HG03442 (cell line): ENCODE measurements around the gene ASB13.
"Not testable (repeated sequence)": the region's sequence is repeated elsewhere in the genome, so short reads cannot be mapped to it uniquely, and the experiment has no call there.

ENCODE experiments used
- ATAC-seq: cut with Tn5 transposase; IDR thresholded peaks from one replicate; pipeline ENCODE4 v1.9.1; 2021; ENCODE audit warnings: mild to moderate bottlenecking, moderate library complexity; ENCODE audit not compliant: unreplicated experiment

ASB13 gene

DNA sequence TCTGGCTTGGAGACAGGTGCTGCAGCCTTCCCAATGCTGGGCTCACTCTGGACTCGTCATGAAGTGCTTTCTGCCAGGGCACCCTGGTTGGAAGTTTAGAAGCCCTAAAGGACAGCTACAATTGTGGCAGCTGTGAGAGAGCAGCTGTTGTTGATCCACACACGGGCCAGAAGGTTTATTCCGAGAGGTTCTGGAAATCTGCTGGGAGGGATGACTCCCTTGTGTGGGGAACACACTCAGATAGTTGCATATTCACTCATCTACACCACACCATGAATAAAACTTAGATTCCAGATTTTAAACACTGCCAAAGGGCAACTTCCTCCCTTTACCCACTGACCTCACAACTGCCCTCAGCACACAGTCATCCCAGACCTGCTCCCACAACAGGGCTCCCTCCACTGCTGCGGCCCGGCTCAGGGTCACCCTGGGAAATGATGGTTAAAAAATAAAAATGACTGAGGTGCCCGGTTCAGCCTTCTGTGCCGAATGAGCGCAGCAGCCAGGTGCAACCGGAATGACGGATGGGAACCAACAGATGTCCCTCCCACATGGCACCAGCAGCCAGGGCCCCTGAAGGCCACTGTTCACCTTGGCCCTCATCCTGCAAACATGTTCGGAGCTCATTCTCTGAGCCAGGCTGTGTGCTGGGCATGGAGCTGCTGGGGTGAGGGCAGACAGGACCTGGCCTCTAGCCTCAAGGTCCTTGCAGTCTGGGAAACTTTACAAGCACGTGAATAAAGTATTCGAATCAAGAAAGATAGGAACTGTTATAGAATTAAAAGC is 40.2 kb downstream of the ASB13 start:
- ATAC-seq, result no peak

DNA sequence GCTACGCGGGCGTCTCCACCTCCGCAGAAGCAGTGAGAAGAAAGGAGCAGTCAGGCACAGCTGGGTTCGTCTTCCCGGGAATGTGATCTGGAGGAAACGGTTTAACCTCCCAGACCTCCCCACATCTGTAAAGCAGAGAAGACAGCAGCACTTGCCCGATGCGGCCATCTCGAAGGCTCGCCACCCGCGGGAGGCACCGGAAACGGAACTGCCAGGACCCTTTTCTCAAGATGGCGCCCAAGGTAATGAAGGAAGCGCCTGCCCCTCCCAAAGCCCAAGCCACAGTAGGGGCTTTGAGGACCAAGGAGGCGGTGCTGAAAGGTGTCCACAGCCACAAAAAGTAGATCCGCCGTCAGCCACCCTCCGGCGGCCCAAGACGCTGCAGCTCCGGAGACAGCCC is 41.7 kb downstream of the ASB13 start:
- no peak for ATAC-seq

DNA sequence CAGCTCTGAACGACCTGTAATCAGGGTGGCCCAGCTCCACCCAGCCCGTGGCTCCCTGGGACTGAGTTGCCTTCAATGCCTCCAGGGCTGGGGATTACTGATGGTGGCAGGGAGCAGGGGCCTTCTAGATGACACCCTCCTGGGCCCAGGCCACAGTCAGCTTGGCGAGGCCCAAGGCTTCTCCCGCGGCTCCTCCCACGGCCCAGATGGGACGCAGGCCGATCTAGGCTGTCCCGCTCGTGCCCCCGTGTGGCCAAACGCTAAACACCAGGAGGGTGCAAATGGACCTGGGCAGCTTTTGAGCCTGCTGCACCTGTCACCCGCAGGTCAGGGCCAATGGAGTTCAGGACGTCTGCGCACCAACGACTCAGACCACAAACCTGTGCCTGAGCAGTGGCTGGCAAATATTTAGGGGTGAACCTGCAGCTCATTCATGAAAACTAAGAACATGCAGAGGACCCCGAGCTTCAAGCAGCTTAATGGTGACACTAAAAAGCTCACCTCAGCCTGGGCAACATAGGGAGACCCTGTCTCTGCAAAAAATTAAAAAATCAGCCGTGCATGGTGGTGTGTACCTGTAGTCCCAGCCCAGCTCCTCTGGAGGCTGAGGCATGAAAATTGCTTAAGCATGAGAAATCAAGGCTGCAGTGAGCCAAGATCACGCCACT is 43.2 kb downstream of the ASB13 start:
- ATAC-seq, result peak; percentile 95

DNA sequence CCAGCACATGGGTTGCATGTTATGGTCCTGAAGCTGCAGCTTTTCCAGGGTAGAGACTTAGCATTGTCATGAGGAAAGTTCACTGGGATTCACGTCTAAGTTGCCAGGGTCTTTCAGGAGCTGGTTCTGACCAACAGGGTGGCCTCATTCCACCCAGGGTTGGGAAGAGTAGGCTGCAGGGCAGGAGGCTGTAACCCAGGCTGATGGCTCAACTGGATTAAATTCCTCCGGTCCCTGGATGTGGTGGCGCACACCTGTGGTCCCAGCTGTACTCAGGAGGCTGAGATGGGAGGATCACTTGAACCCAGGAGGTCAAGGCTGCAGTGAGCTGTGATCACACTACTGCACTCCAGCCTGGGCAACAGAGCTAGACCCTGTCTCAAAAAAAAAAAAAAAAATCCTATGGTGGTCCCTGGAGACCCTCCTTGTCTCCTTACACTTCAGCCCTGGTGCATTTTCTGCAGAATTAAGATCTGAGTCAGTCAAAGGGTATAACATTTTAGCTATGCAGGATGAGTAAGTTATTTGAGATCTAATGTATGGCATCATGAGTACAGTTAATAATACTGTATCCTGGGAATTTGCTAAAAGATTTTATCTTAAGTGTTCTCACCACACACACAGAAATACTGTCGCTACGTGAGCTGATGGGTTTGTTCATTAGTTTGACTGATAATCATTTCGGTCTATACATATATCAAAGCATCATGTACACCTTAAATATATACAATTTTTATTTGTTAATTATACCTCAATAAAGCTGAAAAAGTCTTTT is 44.0 kb downstream of the ASB13 start:
- ATAC-seq, result no peak

DNA sequence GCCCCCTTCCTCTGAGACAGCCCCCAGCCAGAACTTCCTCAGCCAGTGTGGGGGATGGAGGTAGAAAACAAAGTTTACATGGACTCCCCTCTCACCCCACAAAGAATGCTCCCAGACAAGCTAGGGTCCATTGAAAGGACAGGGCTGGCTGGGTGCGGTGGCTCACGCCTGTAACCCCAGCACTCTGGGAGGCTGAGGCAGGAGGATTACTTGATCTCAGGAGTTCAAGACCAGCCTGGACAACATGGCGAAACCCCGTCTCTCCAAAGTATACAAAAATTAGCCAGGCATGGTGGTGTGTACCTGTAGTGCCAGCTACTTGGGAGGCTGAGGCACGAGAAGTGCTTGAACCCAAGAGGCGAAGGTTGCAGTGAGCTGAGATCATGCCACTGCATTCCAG is 45.0 kb downstream of the ASB13 start:
- ATAC-seq, result not testable (repeated sequence)

DNA sequence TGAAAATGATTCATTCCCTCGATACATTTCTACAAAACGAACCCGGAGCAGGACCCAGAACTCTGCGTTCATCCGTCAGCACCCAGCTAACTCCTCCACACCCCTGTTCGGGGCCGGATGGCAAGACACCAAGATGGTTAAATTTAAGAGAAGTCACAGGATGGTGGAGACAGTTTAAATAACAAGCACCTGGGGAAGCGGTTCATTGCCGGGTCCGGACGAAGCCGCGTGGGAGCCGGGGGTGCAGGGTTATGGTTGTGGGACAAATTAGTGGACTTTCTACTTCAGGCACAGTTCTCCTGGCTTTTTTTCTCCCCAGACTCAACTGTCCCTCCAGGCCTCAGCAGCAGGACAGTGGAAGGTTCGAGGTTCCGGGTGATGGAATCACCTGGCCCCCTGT is 45.4 kb downstream of the ASB13 start:
- no peak for ATAC-seq

DNA sequence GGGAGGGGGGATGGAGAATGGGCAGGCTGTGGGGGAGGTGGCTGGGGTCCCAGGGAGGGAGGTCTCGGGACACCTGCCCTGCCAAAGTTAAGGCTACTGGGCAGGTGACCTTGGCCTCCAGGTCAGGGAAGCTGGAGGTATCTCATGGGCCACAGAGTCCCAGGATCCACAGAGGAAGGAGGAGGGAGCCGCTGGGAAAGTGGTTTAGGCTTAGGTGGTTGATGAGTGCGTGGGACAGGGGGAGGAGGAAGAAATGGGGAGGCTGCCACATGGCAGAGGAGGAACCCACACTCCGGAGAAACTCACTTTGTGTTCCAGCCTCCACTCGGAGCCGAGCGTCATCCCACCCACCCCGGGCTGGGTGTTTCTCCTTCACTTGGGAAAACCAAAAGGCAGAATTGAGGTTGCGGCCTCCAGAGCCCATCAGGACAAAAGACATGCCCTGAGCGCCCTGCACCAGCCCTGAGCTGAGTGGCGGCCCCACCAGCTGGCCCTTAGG is 46.1 kb downstream of the ASB13 start:
- no peak for ATAC-seq

DNA sequence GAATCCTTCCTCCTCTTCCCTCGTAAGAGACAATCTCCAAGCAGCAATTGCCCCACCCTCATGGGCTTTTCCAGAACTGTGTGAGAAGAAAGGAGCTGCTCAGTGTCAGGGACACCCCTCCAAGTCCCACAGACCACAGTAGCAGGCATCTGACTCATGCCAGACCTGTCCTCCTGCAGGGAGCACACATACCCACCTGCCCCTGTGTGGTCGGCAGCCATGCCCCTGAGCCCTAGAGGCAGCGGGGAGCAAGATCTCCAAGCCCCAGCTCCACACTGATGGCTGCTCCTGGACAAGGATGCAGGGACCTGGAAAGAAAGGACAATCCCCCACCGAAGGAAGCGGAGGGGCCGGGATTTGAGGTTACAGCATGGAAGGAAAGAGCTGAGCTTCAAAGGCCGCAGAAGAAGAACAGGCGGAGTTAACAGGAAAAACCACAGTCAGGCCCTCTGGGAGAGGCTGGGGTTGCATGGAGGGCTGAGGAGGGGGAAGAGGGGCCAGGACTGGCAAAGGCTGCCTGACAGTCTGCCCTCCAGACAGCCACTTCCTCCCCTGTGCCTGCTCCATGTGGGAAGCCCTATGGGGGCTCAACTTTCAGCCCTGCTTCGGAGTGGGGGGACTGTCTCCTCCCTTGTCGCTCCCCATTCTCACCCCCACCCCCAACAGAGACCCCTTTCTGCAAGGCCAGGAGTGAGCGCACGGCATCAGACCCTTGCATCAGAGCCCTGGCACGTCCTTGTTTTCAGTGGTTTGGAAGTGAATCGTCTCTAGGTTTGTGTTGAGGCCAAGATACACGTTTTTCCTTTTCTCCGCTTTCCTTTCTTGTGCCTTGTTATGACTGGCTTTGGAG is 46.8 kb downstream of the ASB13 start:
- no peak for ATAC-seq

DNA sequence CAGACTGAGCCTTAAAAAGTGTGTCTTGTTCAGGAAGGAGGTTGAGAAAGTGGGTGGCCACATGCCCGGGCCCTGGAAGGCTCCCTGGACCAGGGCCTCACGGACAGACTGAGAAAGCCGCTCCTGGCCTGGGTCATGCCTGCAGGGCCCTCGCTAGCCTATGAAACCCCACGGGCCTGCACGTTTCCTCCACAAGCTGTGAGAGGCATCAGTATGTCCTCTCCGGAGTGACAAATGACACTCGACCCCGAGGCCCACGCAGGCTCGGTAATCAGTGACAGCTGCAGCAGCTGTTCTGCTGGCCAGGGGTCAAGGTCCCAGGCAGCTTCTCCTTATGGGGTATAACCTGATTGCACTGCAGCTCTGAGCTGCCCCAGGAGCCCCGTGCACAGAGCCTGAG is 47.6 kb downstream of the ASB13 start:
- no peak for ATAC-seq

DNA sequence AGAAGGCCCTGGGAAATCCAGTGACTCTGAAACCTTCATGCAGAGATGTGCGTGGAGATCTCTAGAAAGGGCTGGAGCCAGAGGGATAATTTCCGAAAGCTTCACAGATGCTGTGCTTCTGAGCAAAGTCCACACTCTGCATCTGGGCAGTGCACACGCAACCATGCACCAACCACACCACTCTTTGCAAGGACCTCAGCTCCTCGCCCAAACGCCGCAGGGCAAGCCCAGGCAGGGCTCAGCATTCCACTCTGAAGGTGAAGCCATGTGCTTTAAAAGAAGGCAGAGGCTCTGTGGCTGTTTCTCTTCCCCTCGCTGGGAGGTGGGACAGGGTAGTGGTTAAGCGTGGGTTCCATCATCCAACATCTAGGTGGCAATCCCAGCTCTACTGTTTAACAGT is 48.4 kb downstream of the ASB13 start:
- no peak for ATAC-seq

DNA sequence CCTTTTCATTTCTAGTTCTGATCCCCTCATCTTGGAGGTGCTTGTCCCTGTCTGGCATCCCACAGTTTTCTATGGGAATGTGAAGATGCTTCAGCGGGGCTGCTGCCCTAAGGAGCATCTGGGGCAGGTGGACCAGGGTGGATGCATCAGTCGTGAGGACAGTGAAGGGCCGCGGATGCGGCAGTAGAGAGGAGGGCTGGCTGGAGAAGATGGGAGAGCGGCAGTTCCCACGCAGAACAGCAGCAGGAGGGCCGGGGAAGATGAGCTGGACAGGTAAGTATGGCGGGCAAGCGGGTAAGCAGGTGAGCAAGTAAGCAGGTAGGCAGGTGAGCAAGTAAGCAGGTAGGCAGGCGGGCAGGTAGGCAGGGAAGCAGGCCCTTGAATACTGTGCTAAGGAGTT is 48.9 kb downstream of the ASB13 start:
- ATAC-seq, result no peak

DNA sequence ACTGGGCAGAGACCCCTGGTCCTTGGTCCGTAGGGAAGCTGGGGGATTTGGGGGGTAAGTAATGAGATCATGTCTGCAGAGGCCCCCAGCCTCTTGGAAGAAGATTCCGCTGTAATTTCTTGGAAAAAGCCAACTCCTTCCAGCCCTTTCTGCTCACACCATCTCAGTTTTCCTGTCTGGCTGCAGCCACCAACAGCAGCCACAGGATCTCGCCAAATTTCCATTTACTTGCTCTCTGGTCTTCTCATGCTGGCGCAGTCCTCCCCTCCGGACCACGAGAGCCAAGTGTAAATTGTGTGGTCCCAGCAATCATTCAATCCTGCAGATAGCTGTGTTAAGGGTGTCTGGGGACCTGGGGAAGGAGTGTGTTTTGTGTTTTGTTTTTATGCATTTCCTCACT is 49.6 kb downstream of the ASB13 start:
- ATAC-seq, result no peak

DNA sequence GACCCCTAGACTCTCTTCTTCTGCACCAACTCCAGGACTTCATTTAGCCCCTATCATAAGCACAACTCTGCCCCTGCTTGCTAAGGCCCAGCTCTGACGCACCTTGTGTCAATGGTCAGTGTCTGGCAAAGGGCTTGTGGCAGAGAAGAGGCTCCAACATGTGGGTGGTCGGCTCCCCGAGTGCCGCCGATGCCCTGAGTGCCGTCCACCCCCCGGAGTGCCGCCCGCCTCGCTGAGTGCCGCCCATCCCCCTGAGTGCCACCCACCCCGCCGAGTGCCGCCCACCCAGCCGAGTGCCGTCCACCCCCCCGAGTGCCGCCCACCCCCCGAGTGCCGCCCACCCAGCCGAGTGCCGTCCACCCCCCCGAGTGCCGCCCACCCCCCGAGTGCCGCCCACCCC is 50.3 kb downstream of the ASB13 start:
- no peak for ATAC-seq

DNA sequence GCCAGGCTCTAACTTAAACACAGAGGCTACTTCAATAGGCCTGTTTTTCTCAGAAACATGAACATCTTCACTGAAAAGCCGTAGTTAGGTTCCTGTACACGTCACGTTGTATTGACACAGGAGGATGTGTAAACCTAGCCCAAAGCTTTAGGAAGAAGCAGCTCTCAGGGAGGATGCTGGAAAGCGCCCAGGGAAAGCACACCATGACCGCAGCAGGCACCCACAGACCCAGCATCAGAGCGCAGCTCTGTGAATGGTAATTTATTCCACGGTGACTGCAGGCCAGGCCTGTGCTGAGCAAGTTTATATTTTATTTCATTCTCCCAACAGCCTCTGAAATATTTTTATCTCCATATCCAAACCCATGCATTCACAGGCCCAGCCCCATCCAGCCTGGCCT is 51.1 kb downstream of the ASB13 start:
- no peak for ATAC-seq

DNA sequence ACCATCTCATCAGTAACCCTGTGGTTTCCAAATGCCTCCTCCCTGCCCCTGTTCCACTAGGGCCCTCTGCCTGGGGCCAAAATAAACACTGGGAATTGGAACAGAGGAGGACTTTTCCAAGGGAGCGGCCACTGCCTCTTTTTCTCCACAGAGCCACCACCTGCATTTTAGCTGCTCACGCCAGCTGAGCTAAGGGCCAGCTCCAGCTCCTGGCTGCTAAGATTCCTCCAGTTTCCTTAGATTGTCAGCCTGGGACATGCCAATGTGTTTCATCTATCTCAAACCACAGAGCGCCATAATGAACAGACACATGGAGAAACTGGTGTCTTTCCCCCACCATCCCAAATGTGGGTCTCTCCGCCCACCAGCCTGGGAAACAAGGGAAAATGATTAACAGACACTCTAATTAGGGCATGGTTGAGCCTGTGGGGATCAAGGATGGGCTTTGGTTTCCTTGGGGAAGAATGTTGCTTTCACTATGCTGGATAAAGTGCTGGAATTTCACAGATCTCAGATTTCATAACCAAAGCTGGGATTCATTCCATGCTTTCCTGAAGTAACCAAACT is 52.2 kb downstream of the ASB13 start:
- no peak for ATAC-seq

DNA sequence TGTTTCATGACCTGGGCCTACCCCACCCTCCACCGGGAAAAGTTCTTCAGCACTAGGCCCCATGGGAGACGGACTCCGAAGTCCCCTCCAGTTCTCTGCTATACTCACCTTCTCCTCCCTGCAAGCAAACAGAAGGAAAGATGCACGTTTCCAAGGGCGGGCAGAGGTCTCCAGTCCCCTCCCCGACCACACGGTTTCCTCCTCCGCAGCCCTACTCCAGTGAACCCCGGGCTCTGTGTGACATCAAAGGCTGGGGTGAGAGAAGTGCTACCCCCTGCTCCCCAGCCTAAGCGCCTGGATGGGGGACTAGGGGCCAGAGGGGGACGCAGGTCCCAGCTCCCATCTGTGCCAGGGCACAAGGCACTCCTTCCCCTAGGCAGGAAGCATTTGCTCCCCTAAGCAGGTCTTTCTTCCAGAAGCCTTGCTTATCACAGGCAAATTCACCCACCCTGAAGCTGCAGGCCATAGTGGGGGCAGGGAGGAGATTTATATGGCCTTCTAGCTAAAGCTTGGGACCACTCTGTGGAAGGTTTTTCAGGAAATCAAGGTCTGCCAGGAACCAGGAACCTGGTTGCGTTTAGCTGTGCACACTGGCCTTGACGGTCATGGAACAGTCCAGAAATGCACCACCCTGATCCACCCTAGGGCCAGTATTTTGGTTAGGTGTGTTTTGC is 52.8 kb downstream of the ASB13 start:
- no peak for ATAC-seq

DNA sequence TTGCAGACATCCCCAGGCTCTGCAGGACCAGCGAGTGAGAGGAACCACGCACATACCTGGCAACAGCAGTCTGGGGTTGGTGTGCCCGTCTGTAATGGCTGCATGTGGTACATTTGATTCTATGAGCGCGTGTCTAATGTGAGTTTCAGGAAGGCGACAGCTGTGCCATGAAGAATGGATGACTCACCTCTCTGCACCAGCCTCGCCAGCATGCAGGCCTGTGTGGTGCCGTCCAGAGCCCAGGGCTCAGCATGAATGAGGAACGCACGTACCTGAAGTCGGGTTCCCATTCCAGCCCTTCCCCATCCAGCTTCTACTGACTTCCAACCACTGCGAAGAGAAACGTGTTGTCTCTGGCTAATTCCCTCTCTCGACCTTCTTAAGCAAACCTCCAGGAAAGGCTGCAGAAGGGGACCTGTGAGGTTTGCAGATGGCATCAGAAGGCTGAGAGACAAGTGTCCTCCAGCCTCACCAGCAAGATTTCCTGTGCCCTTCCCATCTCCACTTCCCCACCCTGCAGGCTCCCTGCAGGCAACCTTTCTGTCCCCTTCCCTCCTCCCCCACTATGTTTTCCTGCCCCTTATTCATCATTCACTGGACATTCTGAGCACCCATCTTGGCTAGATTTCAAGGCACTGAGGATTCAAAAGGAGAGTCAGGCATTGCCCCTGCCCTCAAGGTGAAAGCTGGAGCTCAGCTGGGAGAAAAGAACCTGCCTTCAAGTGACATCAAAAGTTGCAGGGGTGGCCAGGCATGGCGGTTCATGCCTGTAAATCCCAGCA is 54.3 kb downstream of the ASB13 start:
- no peak for ATAC-seq

DNA sequence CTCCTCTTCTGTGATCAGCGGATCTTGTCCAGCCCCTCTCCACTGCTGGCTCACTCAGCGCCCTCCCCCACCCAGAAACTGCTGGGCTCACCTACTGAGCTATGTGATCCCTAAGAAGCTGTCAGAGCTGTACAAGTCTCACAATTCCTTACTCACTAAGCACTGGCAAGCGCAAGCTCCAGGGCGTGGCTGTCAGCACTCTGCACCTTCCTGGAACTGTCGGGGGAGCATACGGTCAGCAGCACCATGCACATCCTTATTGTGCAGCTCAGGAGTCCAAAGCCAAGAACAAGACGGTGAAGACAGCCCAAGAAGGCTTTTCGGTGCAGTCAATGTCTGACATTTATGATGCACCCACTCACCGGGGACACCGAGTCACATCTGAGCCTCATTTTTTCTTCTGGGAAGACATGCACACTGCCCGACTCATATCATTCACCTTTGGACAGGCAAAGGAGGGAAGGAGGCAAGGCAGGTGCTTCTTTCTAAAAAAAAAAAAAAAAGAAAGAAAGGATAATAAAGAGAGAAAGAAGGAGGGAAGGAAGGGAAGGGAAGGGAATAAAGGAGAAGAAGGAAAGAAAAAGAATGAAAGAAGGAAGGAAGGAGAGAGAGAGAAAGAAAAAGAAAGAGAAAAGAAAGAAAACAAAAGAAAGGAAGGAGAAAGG is 56.3 kb downstream of the ASB13 start:
- no peak for ATAC-seq
